ENCODE data around the gene SDK1. TPM values are rescaled to one million over a fixed set of nuclear protein-coding genes. Genes with fewer than 3 reads are reported as not detected.

The SDK1 gene
- total RNA-seq, 4 donors from 2014 or later = 2.5 to 12.9 (median 6.1) TPM

GRCh38 chr7:3548815-3549214 lies 247.8 kb downstream of the SDK1 start:
- TF ChIP-seq POLR2AphosphoS5 (IDR thresholded peaks at IDR 0.05) (no peak), EP300 (IDR thresholded peaks at IDR 0.05) (no peak), CTCF (IDR thresholded peaks at IDR 0.05) (no peak), POLR2A (IDR thresholded peaks at IDR 0.05) (no peak)
- no peak for DNase-seq (ENCODE audit: low spot score in 2 of 2)
- H3K36me3 ChIP-seq = no peaks in the 10 kb centered on the region
- H3K27ac ChIP-seq = no peak overlapping the region
- WGBS = 60% methylated on average over 4 of the region's 4 CpGs
- no peaks in the 10 kb centered on the region for H3K4me1 ChIP-seq
- H3K4me3 ChIP-seq = no peak overlapping the region
- no peaks in the 10 kb centered on the region for H3K9me3 ChIP-seq
- H3K27me3 ChIP-seq = no peaks in the 10 kb centered on the region

GRCh38 chr7:3549601-3550000 lies 248.5 kb downstream of the SDK1 start:
- Histone ChIP-seq H3K27me3 (no peaks in the 10 kb centered on the region), H3K27ac (no peak overlapping the region), H3K9me3 (no peaks in the 10 kb centered on the region), H3K36me3 (no peaks in the 10 kb centered on the region), H3K4me3 (no peak overlapping the region), H3K4me1 (no peaks in the 10 kb centered on the region)
- TF ChIP-seq EP300 (IDR thresholded peaks at IDR 0.05) (no peak), POLR2AphosphoS5 (IDR thresholded peaks at IDR 0.05) (no peak), CTCF (IDR thresholded peaks at IDR 0.05) (no peak)
- no peak for DNase-seq (ENCODE audit: low spot score in 2 of 2)
- WGBS = 53% methylated on average over 2 of the region's 2 CpGs

GRCh38 chr7:3551536-3551935 lies 250.5 kb downstream of the SDK1 start:
- DNase-seq (ENCODE audit: low spot score in 2 of 2) = no peak
- Histone ChIP-seq H3K36me3 (no peaks in the 10 kb centered on the region), H3K4me3 (no peak overlapping the region), H3K4me1 (no peaks in the 10 kb centered on the region), H3K27me3 (no peaks in the 10 kb centered on the region), H3K27ac (no peak overlapping the region), H3K9me3 (no peaks in the 10 kb centered on the region)
- 83% methylated on average over 6 of the region's 6 CpGs for WGBS
- TF ChIP-seq POLR2A (IDR thresholded peaks at IDR 0.05) (no peak), POLR2AphosphoS5 (IDR thresholded peaks at IDR 0.05) (no peak), CTCF (IDR thresholded peaks at IDR 0.05) (no peak), EP300 (IDR thresholded peaks at IDR 0.05) (no peak)

GRCh38 chr7:3552499-3552898 lies 251.4 kb downstream of the SDK1 start:
- DNase-seq (ENCODE audit: low spot score in 2 of 2) = no peak
- Histone ChIP-seq H3K4me3 (no peak overlapping the region), H3K27ac (no peak overlapping the region), H3K27me3 (no peaks in the 10 kb centered on the region), H3K9me3 (no peaks in the 10 kb centered on the region), H3K4me1 (no peaks in the 10 kb centered on the region), H3K36me3 (no peaks in the 10 kb centered on the region)
- no peak for TF ChIP-seq CTCF (IDR thresholded peaks at IDR 0.05)
- TF ChIP-seq POLR2A (IDR thresholded peaks at IDR 0.05) = no peak
- TF ChIP-seq POLR2AphosphoS5 (IDR thresholded peaks at IDR 0.05) = no peak
- TF ChIP-seq EP300 (IDR thresholded peaks at IDR 0.05) = no peak
- whole genome bisulfite sequencing = 80% methylated on average over 1 of the region's 1 CpG

- Histone ChIP-seq H3K4me1 (no peaks in the 10 kb centered on the region), H3K4me3 (no peak overlapping the region), H3K27ac (no peak overlapping the region), H3K36me3 (no peaks in the 10 kb centered on the region), H3K27me3 (no peaks in the 10 kb centered on the region), H3K9me3 (no peaks in the 10 kb centered on the region)
- TF ChIP-seq POLR2A (IDR thresholded peaks at IDR 0.05) (no peak), EP300 (IDR thresholded peaks at IDR 0.05) (no peak), CTCF (IDR thresholded peaks at IDR 0.05) (no peak), POLR2AphosphoS5 (IDR thresholded peaks at IDR 0.05) (no peak)
- DNase-seq (ENCODE audit: low spot score in 2 of 2) = no peak
- 59% methylated on average over 2 of the region's 2 CpGs for WGBS
Measured at GRCh38 chr7:3558400-3558799, 257.3 kb downstream of the SDK1 start.
